ENCODE measurements around the gene SCAPER.
"Not testable (repeated sequence)": the region's sequence is repeated elsewhere in the genome, so short reads cannot be mapped to it uniquely, and the experiment has no call there.

The SCAPER gene

DNA sequence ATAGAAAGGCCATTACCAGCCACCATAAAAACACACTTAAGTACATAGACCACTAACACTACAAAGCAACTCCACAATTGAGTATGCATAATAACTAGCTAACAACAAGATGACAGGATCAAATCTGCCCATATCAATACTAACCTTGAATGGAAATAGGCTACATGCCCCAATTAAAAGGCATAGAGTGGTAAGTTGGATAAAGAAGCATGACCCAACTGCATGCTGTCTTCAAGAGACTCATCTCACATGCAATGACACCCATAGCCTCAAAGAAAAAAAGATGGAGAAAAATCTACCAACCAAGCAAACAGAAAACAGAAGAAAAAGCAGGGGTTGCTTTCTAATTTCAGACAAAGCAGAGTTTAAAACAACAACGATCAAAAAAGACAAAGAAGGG is 349.9 kb downstream of the SCAPER start:
- no peak for DNase-seq

DNA sequence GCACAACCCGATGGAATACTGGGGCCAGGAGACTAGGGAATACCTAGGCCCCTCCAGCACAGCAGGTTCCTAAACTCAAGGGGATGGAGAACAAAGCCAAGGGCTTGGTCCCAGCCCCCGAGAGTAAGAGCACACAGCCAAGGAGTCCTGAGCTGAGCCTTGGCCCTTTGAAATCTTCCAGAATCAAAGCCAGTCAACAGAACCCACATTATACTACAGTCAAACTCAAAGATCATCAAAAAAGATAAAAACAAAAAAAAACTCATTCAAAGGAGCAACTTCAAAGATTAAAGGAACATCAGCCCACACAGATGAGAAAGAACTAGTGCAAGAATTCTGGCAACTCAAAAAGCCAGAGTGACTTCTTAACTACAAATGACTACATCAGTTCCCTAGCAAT is 351.6 kb downstream of the SCAPER start:
- DNase-seq: no peak

DNA sequence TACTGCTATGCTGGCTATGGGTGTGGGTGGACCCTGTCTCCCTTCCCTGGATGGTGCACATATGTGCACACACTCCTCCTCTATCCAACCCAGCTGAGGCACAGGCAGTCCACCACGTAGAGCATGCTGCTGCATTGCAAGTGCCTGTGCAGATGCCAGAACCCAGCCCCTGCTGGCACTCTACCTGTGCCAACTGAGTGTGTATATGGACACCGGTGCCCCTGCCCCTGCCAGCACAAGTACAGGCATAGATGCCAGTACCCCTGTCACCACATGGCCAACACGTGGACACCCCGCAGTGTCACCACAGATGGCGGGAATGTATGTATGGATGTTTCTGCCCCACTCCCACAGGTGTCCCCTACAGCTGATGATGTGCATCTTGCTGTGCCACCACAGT is 352.0 kb downstream of the SCAPER start:
- no peak for DNase-seq

DNA sequence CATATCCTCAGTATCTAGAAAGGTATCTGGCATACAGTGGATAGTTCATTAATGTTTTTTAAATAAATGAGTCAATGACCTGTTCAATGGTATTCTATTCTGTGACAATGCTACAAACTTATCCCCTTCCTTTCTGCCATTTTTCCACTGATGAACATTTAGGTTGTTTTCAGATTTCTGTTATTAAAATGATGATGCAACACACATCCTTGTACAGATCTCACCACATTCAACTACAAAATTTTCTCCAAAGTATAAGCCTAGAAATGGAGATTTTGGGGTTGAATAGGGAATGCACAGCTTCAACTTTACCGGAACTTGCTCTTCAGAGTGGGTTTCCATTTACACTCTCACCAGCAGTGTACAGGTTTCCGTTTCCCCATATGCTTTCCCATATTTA is 358.3 kb downstream of the SCAPER start:
- DNase-seq: no peak

DNA sequence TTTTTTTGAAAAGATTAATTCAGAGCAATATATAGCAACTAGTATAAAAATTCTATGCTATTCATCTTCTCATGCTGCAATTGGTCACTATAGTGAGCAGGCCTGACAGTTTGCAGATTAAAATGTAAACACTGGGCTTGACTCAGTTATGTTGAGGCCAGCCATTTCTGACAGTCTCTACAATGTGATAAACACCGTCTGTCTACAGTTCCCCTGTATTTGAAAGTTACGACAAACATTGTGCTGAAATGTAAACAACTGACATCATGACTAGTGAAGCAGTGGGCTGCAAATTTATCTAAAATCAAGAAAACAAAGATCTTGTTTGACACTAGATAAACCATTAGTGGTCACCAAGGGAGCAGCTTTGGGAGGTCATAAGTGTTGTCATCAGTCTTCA is 371.1 kb downstream of the SCAPER start:
- no peak for DNase-seq

DNA sequence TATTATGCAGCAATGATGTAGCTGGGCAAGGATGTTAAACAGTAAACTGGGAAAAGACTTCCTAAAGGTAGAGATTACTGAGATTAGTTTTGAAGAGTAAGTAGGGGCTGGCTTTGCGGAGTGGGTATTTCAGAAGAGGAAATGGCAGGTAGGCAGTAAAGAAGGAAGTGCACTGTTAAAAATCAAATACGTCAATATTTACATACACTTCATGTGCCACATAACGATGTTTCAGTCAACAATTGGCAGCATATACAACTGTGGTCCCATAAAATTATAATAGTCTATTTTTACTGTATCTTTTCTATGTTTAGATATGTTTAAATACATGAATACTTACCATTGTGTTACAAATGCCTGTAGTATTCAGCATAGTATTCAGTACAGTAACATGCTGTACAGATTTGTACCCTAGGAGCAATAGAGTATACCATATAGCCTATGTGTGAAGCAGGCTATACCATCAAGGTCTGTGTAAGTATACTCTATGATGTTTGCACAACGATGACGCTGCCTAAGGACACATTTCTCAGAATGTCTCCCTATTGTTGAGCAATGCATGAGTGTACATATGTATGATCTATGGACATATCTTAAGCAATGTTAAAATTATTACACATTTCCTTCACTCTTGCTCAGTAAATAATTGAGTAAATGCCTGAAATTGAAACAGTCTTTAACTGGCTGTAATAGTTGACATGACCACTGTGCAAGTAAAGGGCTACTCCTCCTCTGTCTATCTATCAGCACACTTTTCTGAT is 371.9 kb downstream of the SCAPER start:
- no peak for DNase-seq

DNA sequence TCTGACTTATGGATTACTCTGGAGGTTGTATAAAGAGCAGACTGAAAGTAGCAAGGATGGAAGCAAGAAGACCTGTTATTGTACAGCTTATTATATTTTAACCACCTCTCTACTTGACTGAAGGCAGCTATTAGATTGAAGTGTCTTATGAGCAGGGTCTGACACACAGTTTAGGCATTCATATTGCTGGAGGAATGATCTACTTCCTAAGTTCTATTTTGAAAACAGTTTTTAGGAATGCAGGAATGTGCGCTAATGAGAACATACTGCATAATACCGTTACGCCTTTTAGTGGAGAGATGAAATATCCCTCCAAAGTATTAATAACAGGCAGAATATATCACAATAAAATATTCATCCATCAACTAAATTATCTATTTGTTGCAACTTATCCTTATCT is 375.2 kb downstream of the SCAPER start:
- DNase-seq: no peak

DNA sequence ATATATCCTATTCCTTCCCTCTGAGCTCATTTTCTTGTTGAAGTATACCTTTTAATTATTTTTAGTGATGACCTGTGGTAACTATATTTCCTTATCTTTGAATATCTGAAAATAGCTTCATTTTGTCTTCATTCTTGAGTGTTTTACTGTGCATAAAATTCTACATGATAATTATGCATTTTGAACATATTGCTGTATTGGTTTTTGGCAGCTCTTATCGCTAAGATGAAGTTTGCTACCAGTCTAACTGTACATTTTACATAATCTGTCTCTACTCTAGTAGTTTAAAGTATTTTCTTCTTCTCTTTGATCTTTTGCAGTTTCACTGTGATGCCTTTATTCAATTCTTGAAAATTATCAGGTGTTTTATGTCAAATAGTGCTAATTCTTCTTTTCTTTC is 379.0 kb downstream of the SCAPER start:
- DNase-seq: no peak

DNA sequence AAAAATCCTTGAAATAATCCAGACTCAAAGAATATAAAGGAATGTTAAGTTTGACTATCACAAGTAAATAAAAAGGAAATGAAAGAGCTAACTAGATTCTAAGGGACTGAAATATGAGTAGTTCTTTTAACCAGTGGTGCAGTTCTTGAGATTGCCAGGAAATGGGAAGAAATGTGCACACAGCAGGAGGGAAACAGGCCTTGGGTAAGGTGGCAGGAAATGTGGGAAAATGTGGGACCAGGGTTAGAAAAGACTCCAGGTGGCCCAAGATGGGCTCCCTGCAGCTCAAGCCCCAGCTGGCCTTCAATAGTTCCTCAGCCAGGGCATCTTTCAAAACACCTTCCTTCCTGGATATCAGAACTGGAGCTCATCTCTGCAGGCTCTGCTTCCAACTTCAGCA is 387.2 kb downstream of the SCAPER start:
- no peak for DNase-seq

DNA sequence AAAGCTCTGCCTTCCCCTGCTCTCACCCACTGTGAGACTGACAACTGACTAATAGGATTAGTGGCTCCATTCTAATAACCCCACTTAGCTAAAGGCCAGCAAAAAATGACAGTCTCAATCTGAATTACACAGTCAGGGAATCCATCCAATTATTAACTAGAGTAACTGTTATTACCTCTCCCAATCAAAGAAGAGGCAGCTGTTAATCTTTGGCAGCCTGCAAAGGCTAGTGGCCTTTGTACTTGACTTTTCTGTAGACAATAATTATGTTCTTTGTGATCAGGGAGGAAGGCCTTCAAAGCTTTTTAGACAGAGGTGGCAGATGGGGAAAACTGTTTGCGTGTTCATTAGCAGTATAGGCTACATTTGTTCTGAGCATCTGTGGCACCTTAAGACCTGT is 390.9 kb downstream of the SCAPER start:
- DNase-seq: no peak

DNA sequence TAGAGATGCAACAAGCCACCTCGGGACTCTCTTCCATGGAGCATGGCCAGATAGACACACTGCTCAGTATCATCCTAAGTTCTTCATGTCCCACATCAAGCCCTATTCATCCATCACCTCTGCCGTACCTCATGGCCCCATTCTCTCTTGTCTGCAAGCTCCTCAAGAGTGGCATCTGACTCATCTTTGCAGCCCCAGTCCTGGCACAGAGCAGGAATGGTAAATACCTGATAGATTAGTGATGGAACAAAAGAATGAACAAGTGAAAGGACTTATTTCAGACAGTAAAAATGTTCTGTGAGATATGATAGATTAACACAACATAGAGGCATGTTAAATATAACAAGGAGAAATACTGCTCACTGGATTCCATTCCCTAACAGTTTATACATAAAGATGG is 392.2 kb downstream of the SCAPER start:
- no peak for DNase-seq

DNA sequence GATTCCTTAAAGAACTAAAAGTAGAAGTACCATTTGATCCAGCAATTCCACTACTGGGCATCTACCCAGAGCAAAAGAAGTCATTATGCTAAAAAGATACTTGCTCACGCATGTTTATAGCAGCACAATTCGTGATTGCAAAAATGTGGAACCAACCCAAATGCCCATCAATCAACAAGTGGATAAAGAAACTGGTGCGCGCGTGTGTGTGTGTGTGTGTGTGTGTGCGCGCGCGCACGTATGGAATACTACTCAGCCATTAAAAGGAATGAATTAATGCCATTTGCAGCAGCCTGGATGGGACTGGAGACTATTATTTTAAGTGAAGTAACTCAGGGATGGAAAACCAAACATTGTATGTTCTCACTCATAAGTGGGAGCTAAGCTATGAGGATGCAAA is 394.5 kb downstream of the SCAPER start:
- DNase-seq: not testable (repeated sequence)

DNA sequence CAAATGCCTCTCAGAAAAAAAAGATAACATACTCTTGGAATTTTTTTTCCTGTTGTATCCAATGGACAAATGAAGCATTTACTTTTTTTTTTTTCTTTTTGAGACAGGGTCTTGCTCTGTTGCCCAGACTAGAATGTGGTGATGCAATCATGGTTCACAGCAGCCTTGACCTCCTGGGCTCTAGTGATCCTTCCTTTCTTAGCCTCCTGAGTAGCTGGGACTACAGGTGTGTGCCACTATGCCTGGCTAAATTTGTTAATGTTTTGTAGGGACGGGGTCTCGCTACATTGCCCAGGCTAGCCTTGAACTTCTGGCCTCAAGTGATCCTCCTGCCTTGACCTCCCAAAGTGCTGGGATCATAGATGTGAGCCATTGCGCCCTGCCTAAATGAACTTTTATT is 401.3 kb downstream of the SCAPER start:
- no peak for DNase-seq

DNA sequence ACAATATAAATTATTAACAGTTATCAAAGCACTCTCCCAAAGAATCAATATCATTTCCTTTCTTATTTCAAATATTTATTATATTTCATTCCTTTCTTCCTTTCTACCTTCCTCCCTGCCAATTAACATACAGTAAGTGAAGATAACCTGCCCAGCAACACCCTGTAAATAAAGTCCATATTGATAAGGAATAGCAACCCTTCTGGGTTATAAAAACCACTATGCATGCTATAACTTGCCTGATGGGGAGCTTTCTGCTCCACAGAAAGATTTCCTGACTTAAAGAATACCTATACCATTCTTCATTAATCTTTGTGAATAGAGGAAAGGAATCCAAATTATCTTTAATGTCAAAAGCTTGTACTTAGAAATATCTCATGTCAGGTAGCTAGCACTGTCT is 402.0 kb downstream of the SCAPER start:
- no peak for DNase-seq

DNA sequence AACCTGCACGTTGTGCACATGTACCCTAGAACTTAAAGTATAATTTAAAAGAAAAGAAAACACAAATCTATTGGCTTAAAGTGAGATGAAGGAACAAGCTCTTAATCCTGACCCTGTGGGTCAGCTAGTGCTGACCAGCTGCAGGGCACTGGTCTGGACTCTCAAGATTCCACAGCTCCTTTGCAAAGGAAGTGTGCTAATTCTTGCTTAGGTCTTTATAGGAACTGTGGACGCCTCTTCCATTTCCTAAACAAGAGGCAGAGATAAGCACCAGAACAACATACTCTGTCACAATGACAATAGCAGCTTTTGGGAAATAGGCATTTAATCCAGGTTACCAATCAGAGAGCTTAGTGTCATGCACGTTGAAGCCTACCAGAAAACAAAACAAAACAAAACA is 402.5 kb downstream of the SCAPER start:
- DNase-seq: no peak

DNA sequence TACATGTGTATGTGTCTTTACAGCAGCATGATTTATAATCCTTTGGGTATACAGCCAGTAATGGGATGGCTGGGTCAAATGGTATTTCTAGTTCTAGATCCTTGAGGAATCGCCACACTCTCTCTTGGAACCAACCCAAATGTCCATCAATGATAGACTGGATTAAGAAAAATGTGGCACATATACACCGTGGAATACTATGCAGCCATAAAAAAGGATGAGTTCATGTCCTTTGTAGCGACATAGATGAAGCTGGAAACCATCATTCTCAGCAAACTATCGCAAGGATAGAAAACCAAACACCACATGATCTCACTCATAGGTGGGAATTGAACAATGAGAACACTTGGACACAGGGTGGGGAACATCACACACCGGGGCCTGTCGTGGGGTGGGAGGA is 403.0 kb downstream of the SCAPER start:
- not testable (repeated sequence) for DNase-seq

DNA sequence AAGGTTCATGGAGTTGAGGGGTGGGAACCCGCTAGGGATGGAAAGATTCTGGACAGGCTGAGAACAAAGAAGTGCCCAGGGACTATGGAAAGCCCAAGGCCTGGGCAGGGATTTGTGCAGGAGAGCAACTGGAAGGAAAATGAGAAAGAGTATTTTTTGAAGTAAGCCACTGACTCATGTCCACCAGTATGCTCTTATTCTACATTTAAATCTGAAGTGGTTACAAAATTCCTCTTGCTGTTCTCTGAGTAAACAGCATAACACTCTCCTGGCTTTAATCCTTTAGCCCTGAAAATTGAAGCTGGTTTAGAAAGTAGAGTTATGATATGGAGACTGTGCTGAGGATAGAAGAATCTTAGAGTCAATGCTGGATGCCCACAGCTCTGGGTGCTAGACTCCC is 403.4 kb downstream of the SCAPER start:
- DNase-seq: no peak

DNA sequence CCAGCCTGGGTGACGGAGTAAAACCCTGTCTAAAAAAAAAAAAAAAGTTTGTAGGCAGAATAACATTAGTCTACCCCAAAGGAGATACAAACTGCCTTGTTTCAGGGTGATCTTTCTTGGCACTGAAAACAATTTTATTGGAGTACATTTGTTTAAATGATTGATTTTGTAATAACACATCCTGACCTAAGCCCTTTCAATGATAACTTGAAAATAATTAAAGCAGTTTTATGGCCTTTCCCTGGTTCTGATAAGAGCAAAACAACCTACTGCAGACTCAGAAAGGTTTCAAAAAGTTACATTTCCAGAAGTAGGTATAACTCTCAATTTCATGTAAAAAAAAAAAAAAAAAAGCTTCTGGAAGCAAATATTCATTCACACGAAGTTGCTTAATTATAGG is 404.1 kb downstream of the SCAPER start:
- no peak for DNase-seq

DNA sequence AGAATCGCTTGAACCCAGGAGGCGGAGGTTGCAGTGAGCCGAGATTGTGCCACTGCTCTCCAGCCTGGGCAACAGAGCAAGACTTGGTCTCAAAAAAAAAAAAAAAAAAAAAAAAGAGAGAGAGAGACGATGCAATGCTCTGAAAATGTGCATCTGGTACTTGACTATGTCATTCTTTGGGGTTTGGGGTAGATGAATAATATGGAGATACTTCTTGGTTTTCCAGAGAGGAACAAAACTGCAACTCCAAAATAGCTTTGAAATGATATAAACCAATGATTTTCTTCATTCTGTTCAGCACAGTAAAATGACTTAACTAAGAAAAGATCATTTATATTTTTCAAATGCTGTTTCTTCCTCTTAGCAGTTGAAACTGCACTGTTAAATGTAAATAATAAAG is 409.7 kb downstream of the SCAPER start:
- no peak for DNase-seq

DNA sequence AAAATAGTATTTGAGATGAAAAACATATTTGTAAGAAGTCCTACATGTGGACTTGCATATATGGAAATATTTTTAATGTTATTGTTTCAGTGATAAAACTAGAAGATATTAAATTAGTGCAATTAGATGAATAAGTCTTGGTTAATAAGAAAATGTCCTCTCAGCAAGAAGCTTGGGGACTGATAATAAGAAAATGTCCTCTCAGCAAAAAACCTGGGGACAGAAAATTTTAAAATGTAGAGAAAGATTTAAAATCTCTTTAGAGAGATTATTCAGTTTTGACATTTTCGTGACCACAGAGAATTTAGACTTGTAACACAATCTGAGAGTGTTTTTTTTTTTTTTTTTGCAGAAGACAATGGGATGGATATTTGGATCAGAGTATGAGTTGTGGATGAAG is 412.6 kb downstream of the SCAPER start:
- no peak for DNase-seq

DNA sequence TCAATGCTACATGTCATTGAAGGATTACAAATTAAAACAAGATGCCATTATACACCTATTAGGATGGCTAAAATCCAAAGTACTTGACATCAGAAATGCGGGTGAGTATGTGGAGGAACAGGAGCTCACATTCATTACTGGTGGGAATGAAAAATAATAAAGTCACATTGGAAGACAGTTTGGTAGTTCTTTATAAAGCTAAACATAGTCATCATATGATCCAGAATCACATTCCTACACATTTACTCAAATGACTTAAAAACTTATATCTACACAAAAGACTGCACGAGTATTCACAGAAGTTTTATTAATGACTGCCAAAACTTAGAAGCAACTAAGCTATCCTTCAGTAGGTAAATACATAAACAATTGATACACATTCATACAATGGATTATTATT is 421.4 kb downstream of the SCAPER start:
- DNase-seq: no peak

DNA sequence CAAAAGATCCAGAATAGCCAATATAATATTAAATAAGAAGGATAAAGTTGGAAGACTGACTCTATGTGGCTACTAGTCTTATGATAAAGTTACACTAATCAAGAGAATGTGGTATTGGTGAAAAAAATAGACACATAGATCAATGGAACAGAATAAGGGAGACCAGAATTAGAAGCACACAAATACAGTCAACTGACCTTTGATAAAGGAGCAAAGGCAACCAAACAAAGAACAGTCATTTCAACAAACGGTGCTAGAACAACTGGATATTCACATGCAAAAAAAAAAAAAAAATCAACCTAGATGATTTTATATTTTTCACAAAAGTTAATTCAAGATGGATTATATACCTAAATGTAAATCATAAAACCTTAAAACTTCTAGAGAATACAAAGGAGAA is 422.1 kb downstream of the SCAPER start:
- DNase-seq: no peak

DNA sequence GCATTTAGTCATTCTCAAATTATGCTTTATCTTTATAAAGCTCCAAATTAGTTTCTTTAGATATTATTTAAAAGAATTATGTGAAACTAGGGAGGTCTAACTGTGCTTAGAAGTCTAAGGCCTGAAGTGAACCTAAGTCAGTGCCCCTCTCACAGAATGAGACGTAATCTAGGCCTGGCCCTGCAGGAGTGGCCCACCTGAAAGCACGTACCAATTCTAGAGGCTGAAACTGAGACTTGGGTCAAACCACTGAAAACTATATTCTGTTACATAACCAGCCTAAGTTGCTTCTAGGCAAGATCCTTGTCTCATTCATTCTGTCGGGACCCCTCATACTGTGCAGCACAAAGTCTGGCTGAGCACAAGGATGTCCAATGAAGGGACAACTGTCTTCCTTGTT is 424.9 kb downstream of the SCAPER start:
- no peak for DNase-seq

DNA sequence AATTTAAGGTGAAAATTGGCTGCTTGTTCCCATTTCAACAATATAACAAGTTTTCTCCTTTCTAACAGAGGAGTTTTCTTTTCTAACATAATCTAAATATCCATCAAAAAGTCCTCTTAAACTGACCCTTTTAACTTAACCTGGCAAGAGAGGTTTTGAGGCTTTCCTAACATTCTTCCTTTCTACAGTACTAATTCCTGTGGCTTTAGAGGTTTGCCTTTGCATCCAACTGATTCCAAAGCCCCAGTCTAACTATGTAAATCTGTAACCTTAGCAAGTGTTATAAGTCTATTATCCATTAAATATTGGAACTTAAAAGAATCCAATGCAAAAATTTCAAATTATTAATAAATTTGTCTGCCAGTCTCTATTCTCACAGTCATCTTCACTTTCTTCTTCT is 434.4 kb downstream of the SCAPER start:
- no peak for DNase-seq

DNA sequence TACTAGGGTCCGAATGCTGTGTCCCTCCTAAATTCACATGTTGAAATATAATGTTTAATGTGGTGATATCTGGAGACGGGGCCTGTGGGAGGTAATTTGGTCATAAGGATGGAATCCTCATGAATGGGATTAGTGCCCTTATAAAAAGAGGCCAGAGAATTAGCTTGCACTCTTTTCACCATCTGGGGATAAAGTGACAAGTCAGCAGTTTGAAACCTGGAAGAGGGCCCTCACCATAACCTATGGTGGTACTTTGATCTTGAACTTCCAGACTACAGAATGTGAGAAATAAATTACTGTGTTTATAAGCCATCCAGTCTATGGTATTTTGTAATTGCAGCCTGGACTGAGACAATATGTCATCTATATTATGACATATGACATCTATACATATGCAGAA is 436.4 kb downstream of the SCAPER start:
- no peak for DNase-seq

DNA sequence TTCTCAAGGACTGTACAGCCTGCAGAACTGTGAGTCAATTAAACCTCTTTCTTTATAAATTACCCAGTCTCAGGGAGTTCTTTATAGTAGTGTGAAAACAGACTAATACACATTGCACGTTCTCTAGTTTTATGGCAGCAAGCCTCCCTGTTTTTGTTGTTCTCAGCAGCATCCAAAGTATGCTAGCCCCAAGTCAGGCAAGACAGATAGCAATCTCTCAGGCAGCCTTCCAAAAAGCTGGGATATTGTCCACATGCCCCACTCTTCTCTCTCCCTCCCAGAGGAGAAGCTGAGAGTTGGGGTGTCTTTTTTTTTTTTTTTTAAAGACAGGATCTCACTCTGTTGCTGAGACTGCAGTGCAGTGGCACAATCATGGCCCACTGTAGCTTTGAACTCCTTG is 438.0 kb downstream of the SCAPER start:
- no peak for DNase-seq
